Right lobe of liver (tissue), 6 donors: ENCODE measurements around the gene CD226. TPM values are rescaled to one million over a fixed set of nuclear protein-coding genes. Genes with fewer than 3 reads are reported as not detected.

ENCODE experiments used
- ATAC-seq, 4 donors: fragments of 200-7000 bp; cut with Tn5 transposase; one replicate each; pipeline ENCODE4 v1.9.1; 2020; ENCODE audit warnings: mild to moderate bottlenecking in 4 of 4, moderate library complexity in 4 of 4
- DNase-seq, 3 donors: peaks; one replicate each; pipeline ENCODE4 v3.0.0-alpha.2; 2020
- H3K27ac ChIP-seq, 3 donors: fragments of 200-600 bp; one replicate each; pipeline ENCODE4 v1.8.0; 2022
- H3K27me3 ChIP-seq, 2 donors: fragments of 200-600 bp; one replicate each; pipeline ENCODE4 v1.8.0; 2022
- H3K36me3 ChIP-seq, 4 donors: fragments of 200-600 bp; sonication (generic) in 1 of 4; one replicate each; pipeline versions ENCODE4 v1.5.1 to v1.8.0; 2017 to 2022; ENCODE audit warnings: control low read depth in 1 of 4
- H3K4me1 ChIP-seq, 4 donors: fragments of 200-600 bp; sonication (generic) in 1 of 4; one replicate each; pipeline versions ENCODE4 v1.5.1 to v1.8.0; 2017 to 2022; ENCODE audit warnings: control low read depth in 1 of 4
- H3K4me3 ChIP-seq, 3 donors: fragments of 200-600 bp; one replicate each; pipeline ENCODE4 v1.8.0; 2022
- H3K9me3 ChIP-seq, 4 donors: fragments of 200-600 bp; sonication (generic) in 1 of 4; one replicate each; pipeline versions ENCODE4 v1.5.1 to v1.8.0; 2017 to 2022; ENCODE audit warnings: control low read depth in 1 of 4
- POLR2A ChIP-seq: fragments of 450-650 bp; IDR thresholded peaks from one replicate; pipeline ENCODE4 v1.6.1; 2017; ENCODE audit warnings: antibody characterized with exemption, mild to moderate bottlenecking
- WGBS: methylation state at CpG from one replicate; pipeline ENCODE4 v1.1.6; 2018; ENCODE audit warnings: low coverage, low lambda C conversion rate; ENCODE audit not compliant: insufficient coverage; ENCODE audit errors: missing lambda C conversion rate; 5-methylcytosine and 5-hydroxymethylcytosine counted together
- intact Hi-C, 2 donors: fragments of 100-400 bp; cut with DNase I; formaldehyde crosslinking; loops; one replicate each; pipeline versions ENCODE4 v1.11.2 to v1.14.1; 2022
- total RNA-seq, 6 experiments: library from RNA; depleted of rRNA in 2 of 6; stranded (reverse); fragments of >200 nt in 2 of 6; fragmentation: NEBNext Ultra II Directional in 3 of 6; extraction: Animal tissue kit (Norgen Biotek cat#: 25700) in 3 of 6; gene quantifications; one replicate each; pipeline versions ENCODE4 v1.1.0 to v1.2.4, GENCODE V29; 2016 to 2023
- TF ChIP-seq, protein P1 (sequence below), 4 donors: fragments of 200-600 bp in 3 of 4; fragments of 450-650 bp in 1 of 4; IDR thresholded peaks; one replicate each; pipeline versions ENCODE4 v1.5.1 to v1.8.0; 2016 to 2022; ENCODE audit warnings: antibody characterized with exemption in 4 of 4, mild to moderate bottlenecking in 2 of 4
- donor health status: DM: no; HTN: yes; CAD: no.
- donor health status: DM: no; HTN: no; CAD: no.
- donor health status: DM: no; HTN: no; CAD: no.
- donor health status: DM: no; HTN: yes; CAD: no.
- donor health status: DM: no; HTN: yes; CAD: no.

CD226 gene
- total RNA-seq, 6 experiments from 2014 or later = 0.68 to 3.8 (median 2.1) TPM

DNA sequence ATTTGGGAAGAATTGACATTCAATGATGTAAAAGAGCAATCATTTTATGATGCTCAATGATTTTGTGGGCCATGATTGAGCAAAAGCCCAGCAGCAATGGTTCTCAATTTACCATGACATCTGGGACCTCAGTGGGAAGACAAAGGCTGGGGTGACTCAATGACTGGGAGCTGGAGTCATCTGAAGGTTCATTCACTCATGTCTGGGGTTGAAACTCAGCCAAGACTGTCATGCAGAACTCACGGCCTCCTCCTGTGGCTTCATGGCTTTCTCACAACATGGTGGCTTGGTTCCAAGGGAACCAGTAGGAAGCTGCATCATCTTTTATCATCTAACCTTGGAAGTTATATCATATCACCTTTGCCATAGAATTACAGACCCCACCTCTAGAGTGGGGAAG lies 45.1 kb upstream of the CD226 start:
- WGBS = 100% methylated on average over 1 of the region's 1 CpG
- Histone ChIP-seq H3K9me3 (no peaks in the 10 kb centered on the region), H3K4me3 (no peak overlapping the region), H3K36me3 (no peaks in the 10 kb centered on the region), H3K4me1 (peaks cover 0 to 10% (median 0%) of the 10 kb centered on the region in 4 donors), H3K27ac (no peak overlapping the region), H3K27me3 (no peaks in the 10 kb centered on the region)
- ATAC-seq = no peak
- intact Hi-C loops = no loop called here
- DNase-seq = no peak
- TF ChIP-seq, protein P1, sequence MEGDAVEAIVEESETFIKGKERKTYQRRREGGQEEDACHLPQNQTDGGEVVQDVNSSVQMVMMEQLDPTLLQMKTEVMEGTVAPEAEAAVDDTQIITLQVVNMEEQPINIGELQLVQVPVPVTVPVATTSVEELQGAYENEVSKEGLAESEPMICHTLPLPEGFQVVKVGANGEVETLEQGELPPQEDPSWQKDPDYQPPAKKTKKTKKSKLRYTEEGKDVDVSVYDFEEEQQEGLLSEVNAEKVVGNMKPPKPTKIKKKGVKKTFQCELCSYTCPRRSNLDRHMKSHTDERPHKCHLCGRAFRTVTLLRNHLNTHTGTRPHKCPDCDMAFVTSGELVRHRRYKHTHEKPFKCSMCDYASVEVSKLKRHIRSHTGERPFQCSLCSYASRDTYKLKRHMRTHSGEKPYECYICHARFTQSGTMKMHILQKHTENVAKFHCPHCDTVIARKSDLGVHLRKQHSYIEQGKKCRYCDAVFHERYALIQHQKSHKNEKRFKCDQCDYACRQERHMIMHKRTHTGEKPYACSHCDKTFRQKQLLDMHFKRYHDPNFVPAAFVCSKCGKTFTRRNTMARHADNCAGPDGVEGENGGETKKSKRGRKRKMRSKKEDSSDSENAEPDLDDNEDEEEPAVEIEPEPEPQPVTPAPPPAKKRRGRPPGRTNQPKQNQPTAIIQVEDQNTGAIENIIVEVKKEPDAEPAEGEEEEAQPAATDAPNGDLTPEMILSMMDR (IDR thresholded peaks at IDR 0.05) = no peak
- TF ChIP-seq POLR2A = no peak

DNA sequence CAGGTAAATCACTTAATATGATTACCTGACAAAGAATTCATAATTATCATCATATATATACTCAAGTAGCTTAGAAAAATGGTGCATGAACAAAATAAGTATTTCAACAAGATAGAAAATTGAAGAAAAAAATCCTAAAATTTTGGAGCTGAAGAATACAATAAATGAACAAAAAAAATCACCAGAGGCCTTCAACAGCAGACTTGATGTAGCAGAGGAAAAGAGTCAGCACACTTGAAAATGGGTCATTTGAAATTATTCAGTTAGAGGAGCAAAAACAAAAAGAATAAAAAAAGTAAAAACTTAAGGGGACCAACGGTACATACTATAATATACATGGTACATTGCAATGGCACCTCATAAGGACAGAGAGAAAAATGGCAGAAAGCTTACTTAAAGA lies 40.2 kb upstream of the CD226 start:
- TF ChIP-seq POLR2A = no peak
- TF ChIP-seq, protein P1 (IDR thresholded peaks at IDR 0.05) = no peak
- 100% methylated on average over 1 of the region's 1 CpG for WGBS
- intact Hi-C loops = no loop called here

DNA sequence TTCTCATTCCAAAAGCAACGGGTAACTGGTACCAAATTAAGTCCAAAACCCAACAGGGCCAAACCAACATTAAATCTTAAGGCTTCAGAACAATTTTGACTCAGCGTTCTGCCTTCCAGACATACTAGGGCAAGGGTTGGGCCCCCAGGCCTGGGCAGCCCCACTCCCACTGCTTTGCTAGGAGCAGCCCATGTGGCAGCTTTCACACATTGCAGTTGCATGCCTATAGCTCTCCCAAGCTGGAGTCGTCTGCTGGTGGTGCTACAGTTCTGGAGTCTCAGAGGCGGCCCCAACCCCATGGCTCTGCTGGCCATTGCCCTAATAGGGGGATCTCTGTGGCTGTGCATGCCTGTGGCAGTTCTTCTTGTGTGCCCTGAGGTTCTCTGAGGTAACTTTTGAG lies 37.6 kb upstream of the CD226 start:
- no CpG with 5 or more reads among the region's 4 CpGs for WGBS
- Histone ChIP-seq H3K27ac (no peak overlapping the region), H3K9me3 (no peaks in the 10 kb centered on the region), H3K27me3 (no peaks in the 10 kb centered on the region), H3K4me3 (no peak overlapping the region), H3K36me3 (no peaks in the 10 kb centered on the region), H3K4me1 (no peaks in the 10 kb centered on the region)
- intact Hi-C loops = no loop called here
- DNase-seq (no peak), ATAC-seq (no peak)
- no peak for TF ChIP-seq POLR2A
- TF ChIP-seq, protein P1 (IDR thresholded peaks at IDR 0.05) = no peak

More for the DNA sequence above, 40.2 kb upstream of the CD226 start:
- ATAC-seq (no peak), DNase-seq (no peak)
- H3K27me3 ChIP-seq = no peaks in the 10 kb centered on the region
- no peaks in the 10 kb centered on the region for H3K36me3 ChIP-seq
- H3K4me3 ChIP-seq = no peak overlapping the region
- no peak overlapping the region for H3K27ac ChIP-seq
- H3K4me1 ChIP-seq = no peaks in the 10 kb centered on the region
- no peaks in the 10 kb centered on the region for H3K9me3 ChIP-seq

DNA sequence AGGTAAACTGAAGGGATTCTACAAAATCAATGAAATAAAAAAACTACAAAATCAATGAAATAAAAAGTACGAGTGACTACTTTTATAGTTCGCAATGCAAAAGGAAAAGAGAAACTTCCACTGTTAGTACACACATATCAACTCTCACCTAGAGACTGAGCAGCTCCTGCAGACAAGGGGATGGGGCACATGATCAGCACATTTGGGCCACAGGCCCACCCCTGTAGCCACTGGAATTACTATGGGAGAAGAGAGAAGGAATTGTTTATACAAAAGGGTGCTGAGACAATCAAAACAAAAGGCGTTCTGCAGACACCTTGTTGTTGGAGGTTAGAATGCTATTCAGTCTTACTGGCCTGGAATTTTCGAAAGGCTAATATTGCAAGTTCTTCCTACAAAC lies 34.7 kb upstream of the CD226 start:
- no peaks in the 10 kb centered on the region for H3K27me3 ChIP-seq
- no peak overlapping the region for H3K27ac ChIP-seq
- intact Hi-C loops = no loop called here
- H3K4me1 ChIP-seq = no peaks in the 10 kb centered on the region
- ATAC-seq (no peak), DNase-seq (no peak)
- TF ChIP-seq, protein P1 (IDR thresholded peaks at IDR 0.05) = no peak
- no peak for TF ChIP-seq POLR2A
- no peaks in the 10 kb centered on the region for H3K36me3 ChIP-seq
- WGBS = 98% methylated on average over 4 of the region's 4 CpGs
- no peak overlapping the region for H3K4me3 ChIP-seq
- no peaks in the 10 kb centered on the region for H3K9me3 ChIP-seq

DNA sequence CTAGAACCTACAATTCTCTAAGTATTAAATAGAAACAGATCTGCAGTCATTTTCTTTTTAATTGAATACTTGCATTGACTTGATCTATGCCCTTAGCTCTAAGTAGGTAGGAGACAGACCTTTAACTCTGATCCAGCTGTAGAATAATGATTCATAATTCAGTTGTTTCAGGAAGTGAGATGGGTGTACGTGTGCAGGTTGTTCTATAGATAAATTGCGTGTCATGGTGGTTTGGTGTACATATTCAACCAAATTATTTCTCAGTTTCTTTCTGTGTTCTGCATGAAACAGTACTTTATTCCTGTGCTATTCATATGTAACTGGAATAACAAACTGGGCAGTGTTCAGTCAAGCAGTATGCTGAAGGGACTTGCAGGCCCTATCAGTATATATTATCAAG lies 34.3 kb upstream of the CD226 start:
- DNase-seq (no peak), ATAC-seq (no peak)
- intact Hi-C loops = no loop called here
- 87% methylated on average over 2 of the region's 2 CpGs for WGBS
- Histone ChIP-seq H3K4me3 (no peak overlapping the region), H3K4me1 (no peaks in the 10 kb centered on the region), H3K27ac (no peak overlapping the region), H3K27me3 (no peaks in the 10 kb centered on the region), H3K36me3 (no peaks in the 10 kb centered on the region), H3K9me3 (no peaks in the 10 kb centered on the region)
- TF ChIP-seq, protein P1 (IDR thresholded peaks at IDR 0.05) = no peak
- TF ChIP-seq POLR2A = no peak
